Stimulated activated CD4-positive, alpha-beta T cell treated with anti-CD3 and anti-CD28 coated beads, Interleukin-12 subunit alpha, Interleukin-12 subunit beta, amount 100 ng/mL, for 4 hours (primary cell): Measurements from ENCODE around the gene CACNA1C.

Source experiments
- DNase-seq: peaks from one replicate; pipeline ENCODE4 v3.0.0-alpha.2; 2020

CACNA1C gene

GRCh38 chr12:2578772-2579171 is 526.0 kb downstream of the CACNA1C start:
- DNase-seq = no peak

DNA sequence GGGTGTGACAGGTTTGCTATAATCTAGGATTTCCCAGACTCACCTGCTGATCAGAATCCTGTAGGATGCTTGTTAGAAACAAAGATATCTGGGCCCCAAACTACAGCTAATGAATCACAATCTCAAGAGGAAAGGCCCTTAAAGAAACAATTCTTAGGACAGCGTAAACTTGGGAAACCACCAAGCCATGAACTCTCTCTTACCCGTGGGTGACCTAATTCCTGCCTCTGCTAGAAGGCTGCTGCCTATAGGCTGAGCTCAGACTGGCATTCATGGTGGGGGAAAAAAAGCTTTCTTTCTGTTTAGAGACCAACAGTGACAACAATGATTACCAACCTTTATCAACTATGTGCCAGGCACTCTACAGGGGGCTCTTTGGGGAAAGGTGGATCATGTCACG is 528.0 kb downstream of the CACNA1C start:
- no peak for DNase-seq

DNA sequence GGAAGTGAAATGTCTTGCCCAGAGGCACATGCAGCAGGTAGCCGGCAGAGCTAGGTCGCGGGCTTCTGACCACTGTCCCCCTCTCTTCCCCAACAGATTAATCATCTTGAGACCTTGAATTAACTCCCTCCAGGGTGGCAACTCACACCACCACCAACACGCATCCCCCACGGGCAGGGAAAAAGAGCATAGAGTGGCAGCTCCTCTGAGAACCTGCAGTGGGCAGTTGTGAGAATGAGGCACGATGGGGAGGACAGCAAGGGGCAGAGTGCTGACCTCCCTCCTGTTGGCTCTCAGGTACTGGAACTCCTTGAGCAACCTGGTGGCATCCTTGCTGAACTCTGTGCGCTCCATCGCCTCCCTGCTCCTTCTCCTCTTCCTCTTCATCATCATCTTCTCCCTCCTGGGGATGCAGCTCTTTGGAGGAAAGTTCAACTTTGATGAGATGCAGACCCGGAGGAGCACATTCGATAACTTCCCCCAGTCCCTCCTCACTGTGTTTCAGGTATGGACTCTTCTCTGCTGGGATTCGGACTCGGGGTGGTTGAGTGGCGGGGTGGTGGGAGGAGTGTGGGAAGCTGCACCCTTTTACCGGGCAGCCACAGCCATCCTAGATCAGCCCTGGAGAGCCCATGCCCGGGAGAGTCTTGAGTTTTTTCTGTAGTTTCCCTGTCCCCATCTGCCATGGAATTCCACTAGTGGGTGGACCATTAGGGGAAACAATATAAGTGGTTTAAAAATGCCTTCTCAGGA is 528.7 kb downstream of the CACNA1C start:
- no peak for DNase-seq

GRCh38 chr12:2582631-2583030 is 529.8 kb downstream of the CACNA1C start:
- DNase-seq = no peak

GRCh38 chr12:2583091-2583497 is 530.3 kb downstream of the CACNA1C start:
- DNase-seq = peak; percentile 48

DNA sequence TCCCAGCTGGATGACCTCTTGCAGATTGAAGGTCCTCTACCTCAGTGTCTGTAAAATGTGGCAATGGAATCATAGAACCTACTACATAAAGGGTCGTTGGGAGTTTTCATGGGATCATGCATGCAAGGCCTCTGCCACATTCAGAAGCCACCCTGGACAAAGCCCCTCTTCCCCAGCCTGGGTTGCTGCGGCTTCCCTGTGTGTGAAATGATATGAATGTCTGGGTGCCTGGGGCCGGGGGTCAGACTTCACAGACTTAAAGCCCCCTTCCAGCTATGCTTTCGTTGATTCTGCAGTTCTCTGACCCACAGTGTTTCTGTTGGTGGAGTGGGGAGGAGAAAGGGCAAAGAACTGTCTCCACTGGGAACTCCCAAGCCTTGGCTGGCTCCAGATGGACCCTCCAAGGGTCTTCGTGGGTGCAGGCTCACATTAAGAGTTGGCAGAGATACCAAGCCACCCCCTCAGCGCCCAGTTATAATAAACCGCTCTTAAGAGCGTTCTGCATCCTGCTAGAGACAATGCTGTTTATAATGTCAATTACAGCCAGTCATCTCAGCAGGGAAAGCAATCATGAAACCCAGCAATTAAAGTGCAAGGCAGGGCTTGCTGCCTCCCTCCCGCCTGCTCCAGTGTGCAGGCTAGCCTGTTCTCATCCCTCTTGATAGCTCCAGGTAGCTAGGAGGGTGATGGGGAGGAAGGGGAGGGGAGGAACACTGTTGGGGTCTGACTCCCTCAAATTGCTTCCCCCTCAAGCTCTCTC is 531.0 kb downstream of the CACNA1C start:
- no peak for DNase-seq

DNA sequence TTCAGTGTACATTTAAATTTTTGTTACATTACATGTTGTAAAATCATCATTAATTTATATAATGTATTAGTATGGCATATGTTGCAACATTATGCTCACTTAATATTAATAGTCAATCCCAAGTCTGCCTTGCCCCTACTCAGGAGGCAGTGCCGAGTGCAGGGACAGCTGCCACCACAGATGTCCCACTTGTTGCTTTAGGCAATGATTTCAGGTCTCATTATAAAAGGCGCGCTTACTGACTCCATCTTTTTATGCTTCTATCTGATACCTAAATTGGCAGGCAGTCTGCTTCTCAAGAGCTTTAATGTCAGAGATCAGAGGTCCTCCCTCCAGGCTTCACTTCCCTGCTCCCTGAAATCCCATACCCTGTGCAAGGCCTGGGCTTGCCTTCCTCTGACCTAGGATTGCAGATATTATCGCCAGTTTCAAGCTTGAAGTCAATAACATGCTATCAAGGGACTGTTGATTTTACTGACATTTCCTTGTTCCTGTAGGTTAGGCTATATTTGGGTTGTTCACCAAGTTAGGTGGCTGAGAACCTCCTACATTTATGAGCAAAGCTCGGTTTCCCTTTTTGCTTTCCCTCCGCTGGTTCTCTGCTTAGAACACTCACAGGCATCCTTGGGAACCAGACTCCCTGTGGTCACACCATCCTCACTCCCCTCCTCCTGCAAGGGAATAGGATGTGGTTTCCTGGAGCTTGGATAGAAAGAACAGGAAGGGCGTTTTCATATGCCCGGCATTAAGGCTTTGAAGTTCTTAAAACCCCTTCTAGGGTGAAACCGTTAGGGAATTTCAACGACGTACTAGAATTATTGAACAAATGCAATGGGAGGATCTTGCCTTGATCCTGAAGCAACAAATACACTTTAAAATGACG is 533.6 kb downstream of the CACNA1C start:
- DNase-seq = no peak

DNA sequence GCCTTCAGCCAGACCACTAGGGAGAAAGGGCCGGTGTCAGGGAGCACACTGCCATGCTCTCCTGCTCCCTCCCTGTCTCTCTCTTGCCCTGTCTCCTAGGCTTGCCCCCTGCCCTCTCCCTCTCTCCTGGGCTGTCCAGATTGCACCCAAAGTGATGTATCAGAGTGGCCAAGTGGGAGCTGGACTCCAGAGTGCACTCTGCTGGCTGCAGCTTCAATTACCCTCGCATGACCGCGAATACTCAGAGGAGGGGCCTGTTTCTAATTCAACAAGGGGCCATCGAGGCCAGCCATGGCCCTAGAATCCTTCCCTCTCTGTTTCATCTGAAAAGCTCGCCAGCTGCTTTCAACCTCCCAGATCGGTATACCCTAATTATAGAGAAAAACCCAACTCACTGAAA is 535.6 kb downstream of the CACNA1C start:
- no peak for DNase-seq

DNA sequence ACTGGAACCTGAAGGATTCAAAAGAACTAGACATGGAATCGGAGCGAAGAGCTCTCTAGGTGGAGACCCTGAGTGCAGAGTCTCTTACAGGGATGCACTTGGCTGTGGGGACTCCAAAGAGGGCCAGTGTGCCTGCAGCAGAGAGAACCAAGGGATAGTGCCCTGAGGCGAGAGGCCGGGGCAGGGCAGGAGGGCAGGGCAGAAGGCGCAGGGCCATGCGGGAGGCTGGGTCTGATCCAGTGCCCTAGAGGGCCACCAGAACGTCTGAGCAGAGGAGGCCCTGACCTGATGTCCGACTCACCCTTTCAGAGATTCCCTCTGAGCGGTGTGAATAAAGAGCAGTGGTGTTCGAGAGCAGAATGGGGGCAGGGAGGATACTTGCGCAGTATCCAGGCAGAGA is 536.6 kb downstream of the CACNA1C start:
- no peak for DNase-seq

- DNase-seq = no peak
Observed at GRCh38 chr12:2593045-2593444, 540.3 kb downstream of the CACNA1C start.

DNA sequence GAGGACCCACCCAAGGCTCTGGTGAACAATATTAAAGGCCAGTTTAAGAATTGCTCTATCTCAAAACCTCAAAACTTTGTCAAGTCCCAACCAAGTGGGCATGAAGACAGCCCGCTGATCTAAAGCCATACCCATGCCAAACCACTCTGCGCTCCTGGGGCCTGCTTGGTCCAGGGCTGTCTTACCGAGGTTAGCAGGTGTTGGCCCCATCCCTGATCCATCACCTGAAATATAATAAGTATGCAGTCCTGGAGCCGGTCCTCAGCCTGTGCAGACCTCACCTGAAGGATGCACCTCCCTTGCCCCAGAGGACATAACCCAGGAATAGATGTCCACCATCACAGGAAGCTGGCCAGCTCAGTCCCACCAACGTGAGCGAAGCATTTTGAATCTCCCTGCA is 543.7 kb downstream of the CACNA1C start:
- no peak for DNase-seq

DNA sequence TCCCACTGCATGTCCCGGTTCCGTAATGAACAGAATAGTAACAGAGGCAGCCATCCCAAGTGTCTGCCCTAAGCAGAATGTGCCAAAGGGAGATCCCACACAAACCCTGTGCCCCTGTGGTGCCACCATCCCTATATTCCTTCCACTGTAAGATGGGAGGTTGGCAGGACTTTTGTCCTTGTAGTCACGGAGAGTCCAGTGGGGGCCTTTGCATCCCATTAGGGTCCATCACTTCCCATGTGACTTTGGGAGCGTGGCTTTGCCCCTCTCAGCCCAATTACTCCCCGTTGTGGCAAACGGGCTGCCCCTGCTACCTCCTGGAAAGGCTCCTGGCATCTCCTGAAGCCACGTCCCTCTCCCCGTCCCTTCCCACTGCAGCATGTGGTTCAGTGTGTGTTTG is 552.5 kb downstream of the CACNA1C start:
- no peak for DNase-seq

- DNase-seq = no peak
Observed at GRCh38 chr12:2606186-2606910, 553.6 kb downstream of the CACNA1C start.

GRCh38 chr12:2607881-2608607 is 555.3 kb downstream of the CACNA1C start:
- no peak for DNase-seq

DNA sequence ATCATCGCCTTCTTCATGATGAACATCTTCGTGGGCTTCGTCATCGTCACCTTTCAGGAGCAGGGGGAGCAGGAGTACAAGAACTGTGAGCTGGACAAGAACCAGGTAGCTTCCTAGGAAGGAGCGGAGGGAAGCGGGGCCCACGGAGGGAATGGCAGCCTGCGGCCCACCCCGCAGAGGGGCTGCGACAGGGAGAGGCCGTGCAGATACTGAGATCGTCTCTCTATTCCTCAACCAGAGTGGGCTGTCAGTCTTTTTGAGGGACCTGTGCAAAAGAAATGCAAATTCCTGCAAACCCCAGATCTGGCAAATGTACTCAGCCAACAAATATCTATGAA is 555.8 kb downstream of the CACNA1C start:
- DNase-seq = no peak

DNA sequence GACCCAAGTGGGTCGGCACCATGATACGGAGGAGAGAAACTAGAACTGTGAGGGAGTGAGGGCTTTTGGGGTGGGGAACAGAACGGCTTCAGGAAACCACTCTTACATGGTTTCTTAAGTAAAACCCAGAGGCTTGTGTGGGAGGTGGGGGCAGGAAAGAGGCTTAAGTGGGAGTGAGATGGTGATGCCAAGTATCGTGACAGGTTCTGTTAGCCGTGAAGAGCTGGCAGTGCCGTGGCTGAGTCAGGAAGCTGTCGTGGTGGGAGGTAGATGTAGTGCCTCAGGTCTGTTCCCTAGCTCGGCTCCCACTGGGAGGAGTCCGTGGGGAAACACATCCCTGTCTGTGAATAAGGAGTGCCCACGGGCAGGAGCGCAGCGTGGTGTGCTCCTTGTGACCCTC is 556.2 kb downstream of the CACNA1C start:
- no peak for DNase-seq

DNA sequence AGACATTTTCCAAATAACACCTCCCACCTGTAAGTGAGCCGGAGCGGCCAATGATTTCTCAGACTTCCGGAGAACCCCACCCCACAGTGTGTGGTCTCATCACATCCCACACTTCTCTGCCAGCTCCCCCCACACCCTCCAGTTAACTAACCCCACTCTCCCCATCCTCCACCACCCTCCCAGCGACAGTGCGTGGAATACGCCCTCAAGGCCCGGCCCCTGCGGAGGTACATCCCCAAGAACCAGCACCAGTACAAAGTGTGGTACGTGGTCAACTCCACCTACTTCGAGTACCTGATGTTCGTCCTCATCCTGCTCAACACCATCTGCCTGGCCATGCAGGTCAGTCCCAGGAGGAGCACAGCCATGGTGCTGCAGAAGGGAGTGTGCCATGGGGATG is 557.6 kb downstream of the CACNA1C start:
- no peak for DNase-seq

- DNase-seq = no peak
Observed at GRCh38 chr12:2613326-2614073, 560.7 kb downstream of the CACNA1C start.

GRCh38 chr12:2614341-2614740 is 561.6 kb downstream of the CACNA1C start:
- DNase-seq = no peak

GRCh38 chr12:2615665-2616402 is 563.0 kb downstream of the CACNA1C start:
- DNase-seq = no peak

- DNase-seq = no peak
Observed at GRCh38 chr12:2616763-2617162, 564.0 kb downstream of the CACNA1C start.
